Activated CD8-positive, alpha-beta memory T cell treated with anti-CD3 and anti-CD28 coated beads, Interleukin-2, amount 50 U/mL, for 1 hour (primary cell): Measurements from ENCODE around the gene OTUB1.
"Not testable (repeated sequence)": the region's sequence is repeated elsewhere in the genome, so short reads cannot be mapped to it uniquely, and the experiment has no call there.

Source experiments
- DNase-seq: peaks from one replicate; pipeline ENCODE4 v3.0.0-alpha.2; 2020; ENCODE audit errors: extremely low read depth

Gene OTUB1

GRCh38 chr11:63986156-63986931 is at the start of gene OTUB1:
Gene OTUB1 (plus strand): TSS chr11:63986438. CDS start chr11:63986457, 19 bp downstream.
- peak; percentile 65 for DNase-seq

- DNase-seq: no peak
These were observed 48.3 kb upstream of the OTUB1 start for GRCh38 chr11:63937713-63938478.

- peak; percentile 87 for DNase-seq
These were observed 47.5 kb upstream of the OTUB1 start, which contains the start of gene NAA40 for GRCh38 chr11:63938479-63939396. Gene NAA40 (plus strand): TSS chr11:63939002. CDS start chr11:63939097, 95 bp downstream.

- no peak for DNase-seq
These were observed 46.8 kb upstream of the OTUB1 start for GRCh38 chr11:63939397-63939891.

GRCh38 chr11:63940786-63941185 is 45.5 kb upstream of the OTUB1 start:
- no peak for DNase-seq

- DNase-seq: no peak
These were observed 44.3 kb upstream of the OTUB1 start for GRCh38 chr11:63941901-63942300.

- DNase-seq: no peak
These were observed 43.4 kb upstream of the OTUB1 start for GRCh38 chr11:63942803-63943202.

GRCh38 chr11:63944987-63945386 is 41.3 kb upstream of the OTUB1 start:
- DNase-seq: no peak

- DNase-seq: no peak
These were observed 40.6 kb upstream of the OTUB1 start for GRCh38 chr11:63945477-63946163.

- no peak for DNase-seq
These were observed 34.3 kb upstream of the OTUB1 start for GRCh38 chr11:63951779-63952536.

GRCh38 chr11:63952570-63952969 is 33.7 kb upstream of the OTUB1 start:
- no peak for DNase-seq

- DNase-seq: no peak
These were observed 28.2 kb upstream of the OTUB1 start for GRCh38 chr11:63958008-63958407.

- no peak for DNase-seq
These were observed 24.4 kb upstream of the OTUB1 start for GRCh38 chr11:63961608-63962412.

- not testable (repeated sequence) for DNase-seq
These were observed 22.3 kb upstream of the OTUB1 start for GRCh38 chr11:63963895-63964294.

- DNase-seq: no peak
These were observed 19.8 kb upstream of the OTUB1 start for GRCh38 chr11:63966444-63966843.

GRCh38 chr11:63969461-63969860 is 16.8 kb upstream of the OTUB1 start:
- DNase-seq: no peak

GRCh38 chr11:63970902-63971301 is 15.3 kb upstream of the OTUB1 start:
- DNase-seq: no peak

GRCh38 chr11:63973912-63974258 is 12.4 kb upstream of the OTUB1 start:
- not testable (repeated sequence) for DNase-seq
